ENCODE results near the gene GRID1.

GRID1 gene

GRCh38 chr10:85888559-85888958, 478.0 kb downstream of the GRID1 start:
- no peak for TF ChIP-seq CTCF (IDR thresholded peaks at IDR 0.05)
- Histone ChIP-seq H3K27ac (no peak overlapping the region), H3K36me3 (no peaks in the 10 kb centered on the region), H3K4me3 (ENCODE audit: low read depth in 1 of 2, low read length in 1 of 2) (no peak overlapping the region), H3K9me3 (no peaks in the 10 kb centered on the region), H3K4me1 (ENCODE audit: control insufficient read depth in 1 of 2, insufficient read depth in 1 of 2, low read depth in 1 of 2, low read length in 1 of 2) (no peaks in the 10 kb centered on the region), H3K27me3 (no peaks in the 10 kb centered on the region)

DNA sequence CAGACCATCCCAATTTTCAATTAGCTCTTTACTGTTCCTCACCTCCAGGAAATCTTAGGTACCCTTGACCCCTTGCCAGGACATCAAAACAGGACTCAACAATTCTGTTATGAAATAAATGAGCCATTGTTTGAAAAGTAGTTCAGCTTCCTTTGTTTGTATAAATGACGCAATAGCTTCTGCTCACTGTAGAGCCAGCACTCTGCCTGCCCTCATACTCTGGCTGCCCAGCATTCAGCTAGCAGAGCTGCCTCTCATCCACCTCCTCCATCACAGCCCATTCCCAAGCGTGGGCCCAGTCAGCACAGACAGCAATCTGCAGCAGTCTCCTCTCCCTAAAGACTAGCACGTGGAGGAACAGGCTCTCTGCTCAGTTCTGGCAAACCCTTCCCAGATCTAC, 478.6 kb downstream of the GRID1 start:
- H3K36me3 ChIP-seq = no peaks in the 10 kb centered on the region
- no peak for TF ChIP-seq CTCF (IDR thresholded peaks at IDR 0.05)
- no peak overlapping the region for H3K27ac ChIP-seq
- H3K27me3 ChIP-seq = no peaks in the 10 kb centered on the region
- no peak overlapping the region for H3K4me3 ChIP-seq (ENCODE audit: low read depth in 1 of 2, low read length in 1 of 2)
- no peaks in the 10 kb centered on the region for H3K4me1 ChIP-seq (ENCODE audit: control insufficient read depth in 1 of 2, insufficient read depth in 1 of 2, low read depth in 1 of 2, low read length in 1 of 2)
- H3K9me3 ChIP-seq = no peaks in the 10 kb centered on the region

DNA sequence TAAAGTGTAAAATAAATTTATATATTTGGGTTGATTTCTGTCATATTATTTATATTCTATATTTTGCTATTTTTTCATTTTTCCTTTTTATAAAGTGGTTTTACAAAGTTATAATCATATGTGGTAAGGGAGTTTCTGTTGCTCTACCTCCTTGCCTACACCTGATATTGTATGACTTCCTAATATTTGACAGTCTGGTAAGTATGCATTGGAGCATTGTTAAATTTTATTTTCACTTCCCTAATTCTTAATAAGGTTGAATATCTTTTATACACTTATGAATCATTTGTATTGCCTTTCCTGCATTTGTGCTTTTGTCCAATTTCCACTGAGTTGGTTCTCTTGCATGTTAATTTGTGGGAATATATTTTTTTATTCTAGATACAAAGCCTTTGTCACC, 492.4 kb downstream of the GRID1 start:
- Histone ChIP-seq H3K27me3 (no peaks in the 10 kb centered on the region), H3K4me1 (ENCODE audit: control insufficient read depth in 1 of 2, insufficient read depth in 1 of 2, low read depth in 1 of 2, low read length in 1 of 2) (no peaks in the 10 kb centered on the region), H3K4me3 (ENCODE audit: low read depth in 1 of 2, low read length in 1 of 2) (no peak overlapping the region), H3K27ac (no peak overlapping the region), H3K9me3 (no peaks in the 10 kb centered on the region), H3K36me3 (no peaks in the 10 kb centered on the region)
- no peak for TF ChIP-seq CTCF (IDR thresholded peaks at IDR 0.05)

DNA sequence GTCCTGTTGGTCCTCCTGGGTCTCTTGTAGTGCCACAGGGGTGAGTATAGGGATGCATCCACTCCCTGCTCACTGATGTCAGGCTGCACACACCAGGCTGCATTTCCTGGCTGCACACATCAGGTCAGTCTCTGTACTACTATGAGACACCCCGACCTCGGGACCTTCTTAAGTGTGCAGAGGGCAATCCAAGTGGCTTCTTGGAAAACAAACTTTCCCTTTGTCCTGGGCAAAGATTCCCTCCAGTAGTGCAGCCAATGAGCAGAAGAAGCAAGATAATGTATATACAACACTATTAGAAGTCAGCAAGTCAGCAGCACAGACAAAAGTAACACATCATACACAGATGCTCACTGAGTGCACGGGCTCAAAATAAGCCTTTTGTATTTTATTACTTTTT, 493.5 kb downstream of the GRID1 start:
- H3K27ac ChIP-seq = no peak overlapping the region
- H3K9me3 ChIP-seq = no peaks in the 10 kb centered on the region
- no peak overlapping the region for H3K4me3 ChIP-seq (ENCODE audit: low read depth in 1 of 2, low read length in 1 of 2)
- no peak for TF ChIP-seq CTCF (IDR thresholded peaks at IDR 0.05)
- no peaks in the 10 kb centered on the region for H3K27me3 ChIP-seq
- no peaks in the 10 kb centered on the region for H3K4me1 ChIP-seq (ENCODE audit: control insufficient read depth in 1 of 2, insufficient read depth in 1 of 2, low read depth in 1 of 2, low read length in 1 of 2)
- H3K36me3 ChIP-seq = no peaks in the 10 kb centered on the region

- H3K9me3 ChIP-seq = no peaks in the 10 kb centered on the region
- no peak overlapping the region for H3K4me3 ChIP-seq (ENCODE audit: low read depth in 1 of 2, low read length in 1 of 2)
These were observed 497.7 kb downstream of the GRID1 start for GRCh38 chr10:85868627-85869499.

More at GRCh38 chr10:85868627-85869499, 497.7 kb downstream of the GRID1 start:
- Histone ChIP-seq H3K27me3 (no peaks in the 10 kb centered on the region), H3K27ac (no peak overlapping the region), H3K4me1 (ENCODE audit: control insufficient read depth in 1 of 2, insufficient read depth in 1 of 2, low read depth in 1 of 2, low read length in 1 of 2) (no peaks in the 10 kb centered on the region), H3K36me3 (no peaks in the 10 kb centered on the region)
- no peak for TF ChIP-seq CTCF (IDR thresholded peaks at IDR 0.05)
